ENCODE results near the gene ASTN2. TPM values are rescaled to one million over a fixed set of nuclear protein-coding genes. Genes with fewer than 3 reads are reported as not detected.

ASTN2 gene
- total and polyA plus RNA-seq, 9 of the 15 experiments (the other 6 are each of a cell fraction or from before 2014, with no cell fraction given): 0.56 to 3.5 (median 1.9) TPM

DNA sequence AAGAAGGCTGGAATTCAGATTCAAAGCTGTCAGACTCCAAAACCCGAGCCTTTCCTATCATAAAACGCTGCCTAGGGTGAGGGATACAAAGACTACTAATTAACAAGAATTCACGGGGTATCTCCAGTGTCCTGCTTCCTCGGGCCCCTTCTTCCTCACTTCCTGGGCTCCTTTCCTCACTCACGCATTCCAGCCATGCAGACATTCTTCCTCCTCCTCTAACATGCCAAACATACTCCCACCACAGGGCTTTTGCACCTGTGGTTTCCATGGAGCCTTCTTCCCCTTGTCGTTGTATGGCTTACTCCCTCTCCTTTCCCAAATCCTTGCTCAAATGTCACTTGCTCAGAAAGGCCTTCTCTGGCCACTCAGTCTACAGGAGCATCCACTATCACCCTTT lies 919.1 kb downstream of the ASTN2 start:
- intact Hi-C loops (cut with micrococcal nuclease) (loop anchor here (2.0 to 10.0 kb wide), 3 partner anchors 77 to 611 kb away; no protein-coding TSS in a partner anchor), in situ Hi-C loops (cut with MboI) (loop anchor here (10.0 kb wide), 1 partner anchor 341 kb away; the partner anchor contains the start of gene PAPPA)
- H4K20me1 ChIP-seq (replicated peaks; ENCODE audit: control insufficient read depth, insufficient read depth, low read length): no peaks in the 10 kb centered on the region
- H3K9me3 ChIP-seq (replicated peaks; ENCODE audit: control insufficient read depth, insufficient read depth, low read depth, low read length): no peaks in the 10 kb centered on the region
- ATAC-seq (no peak), DNase-seq (ENCODE audit: extremely low read depth in 1 of 4, low spot score in 3 of 4) (no peak), FAIRE-seq (no peak)
- peaks cover 0 to 4% of the 10 kb centered on the region in 2 experiments; a peak in 2 of 5 replicates for H3K4me1 ChIP-seq (replicated peaks in 1 of 2; ENCODE audit: control insufficient read depth in 2 of 2, insufficient read depth in 2 of 2, low read length in 2 of 2)
- H3K9ac ChIP-seq (ENCODE audit: insufficient read depth in 1 of 2, low read depth in 2 of 2, low read length in 2 of 2): no peak overlapping the region
- H3K4me2 ChIP-seq (ENCODE audit: insufficient read depth, low read length): no peak overlapping the region
- no TSS peak for BruUV-seq (replicated peaks)
- 42% methylated on average over 6 of the region's 6 CpGs for WGBS (ENCODE audit: insufficient coverage, low coverage, missing lambda C conversion rate)
- no peaks in the 10 kb centered on the region for H3K9me1 ChIP-seq (ENCODE audit: control insufficient read depth, insufficient read depth, low read length)
- no peaks in the 10 kb centered on the region for H3K36me3 ChIP-seq (ENCODE audit: control insufficient read depth, insufficient read depth, low read length)
- no peak overlapping the region for H3K4me3 ChIP-seq
- ChIA-PET POLR2A (no interaction called here), CTCF (ENCODE audit: low intra/inter-chr PET ratio) (interaction anchor here (1.1 kb wide), 1 partner anchor 210 kb away, joined by 3 read pairs; no protein-coding TSS in a partner anchor)
- H2AFZ ChIP-seq (ENCODE audit: low read depth, low read length): no peak overlapping the region
- no peaks in the 10 kb centered on the region for H3K79me2 ChIP-seq (ENCODE audit: control insufficient read depth, insufficient read depth, low read length)
- TF ChIP-seq ZNF766 (CRISPR knock-in tag; conservative IDR thresholded peaks at IDR 0.05): no peak
- no peak for TF ChIP-seq NCOR1 (IDR thresholded peaks at IDR 0.05)
- TF ChIP-seq ZBTB26 (CRISPR knock-in tag; IDR thresholded peaks at IDR 0.05): no peak
- no peak for TF ChIP-seq NFATC3 (IDR thresholded peaks at IDR 0.05)
- no peaks in the 10 kb centered on the region for H3K27me3 ChIP-seq (ENCODE audit: control insufficient read depth in 2 of 2, insufficient read depth in 2 of 2, low read length in 2 of 2)
- H3K27ac ChIP-seq (ENCODE audit: extremely low read depth, low read depth, low read length): no peak overlapping the region

All from K562 (cell line).